HFFc6 (cell line): ENCODE data around the gene SPCS2. TPM values are rescaled to one million over a fixed set of nuclear protein-coding genes. Genes with fewer than 3 reads are reported as not detected.
A peak's percentile ranks its signal among the peaks of the same experiment; 100 is the strongest.

Source experiments
- DNase-seq: peaks from one replicate; pipeline ENCODE4 v3.0.0-alpha.2; 2018
- H3K27ac Mint-ChIP-seq: 2 replicates; pipeline ENCODE4 v1.8.0; 2020; ENCODE audit warnings: mild to moderate bottlenecking, mixed read lengths
- H3K27me3 Mint-ChIP-seq: 2 replicates; pipeline ENCODE4 v1.8.0; 2021; ENCODE audit warnings: mild to moderate bottlenecking, moderate library complexity, mixed read lengths; ENCODE audit not compliant: insufficient read depth
- H3K36me3 Mint-ChIP-seq: 2 replicates; pipeline ENCODE4 v1.8.0; 2021; ENCODE audit warnings: low read depth, mixed read lengths
- H3K4me1 Mint-ChIP-seq: 2 replicates; pipeline ENCODE4 v1.8.0; 2020; ENCODE audit warnings: low read depth, mixed read lengths
- H3K4me3 Mint-ChIP-seq: 2 replicates; pipeline ENCODE4 v1.8.0; 2020; ENCODE audit warnings: mild to moderate bottlenecking, moderate library complexity, mixed read lengths
- H3K9me3 Mint-ChIP-seq: 2 replicates; pipeline ENCODE4 v1.8.0; 2020; ENCODE audit warnings: mild to moderate bottlenecking, mixed read lengths
- CTCF ChIP-seq: fragments of 200-600 bp; sonication (generic); IDR thresholded peaks from 2 replicates; pipeline ENCODE4 v1.5.0; 2021; ENCODE audit warnings: antibody characterized with exemption, mild to moderate bottlenecking
- total RNA-seq, 6 experiments: library from RNA; stranded (reverse); fragmentation: NEBNext Ultra II Directional; extraction: Animal tissue kit (Norgen Biotek cat#: 25700); gene quantifications; 2 replicates in 1 of 6; 3 replicates in 5 of 6; pipeline ENCODE4 v1.2.3, GENCODE V29; 2021

Gene SPCS2
- total RNA-seq, 6 experiments from 2014 or later = 152 to 190 (median 168) TPM

- no peaks in the 10 kb centered on the region for H3K9me3 Mint-ChIP-seq
- no peaks in the 10 kb centered on the region for H3K4me1 Mint-ChIP-seq
- no peak overlapping the region for H3K27ac Mint-ChIP-seq
- DNase-seq = no peak
- TF ChIP-seq CTCF = no peak
- H3K36me3 Mint-ChIP-seq = peaks cover 45% of the 10 kb centered on the region
- no peak overlapping the region for H3K4me3 Mint-ChIP-seq
- no peaks in the 10 kb centered on the region; the same call in 1 of the 2 replicates for H3K27me3 Mint-ChIP-seq
Observed at GRCh38 chr11:74971424-74971823, 22.4 kb downstream of the SPCS2 start.

- Mint-ChIP-seq H3K9me3 (no peaks in the 10 kb centered on the region), H3K4me3 (no peak overlapping the region), H3K27me3 (peaks cover 2% of the 10 kb centered on the region; the same call in 1 of the 2 replicates), H3K4me1 (no peaks in the 10 kb centered on the region), H3K27ac (no peak overlapping the region), H3K36me3 (peaks cover 42% of the 10 kb centered on the region)
- DNase-seq = no peak
- TF ChIP-seq CTCF = no peak
Observed at GRCh38 chr11:74978041-74978440, 29.0 kb downstream of the SPCS2 start.

- Mint-ChIP-seq H3K4me1 (no peaks in the 10 kb centered on the region), H3K36me3 (peaks cover 19% of the 10 kb centered on the region; the same call in 1 of the 2 replicates), H3K27ac (no peak overlapping the region), H3K4me3 (no peak overlapping the region), H3K9me3 (no peaks in the 10 kb centered on the region), H3K27me3 (peaks cover 2% of the 10 kb centered on the region)
- no peak for TF ChIP-seq CTCF
- DNase-seq = no peak
Observed at GRCh38 chr11:74980634-74981033, 31.6 kb downstream of the SPCS2 start.

GRCh38 chr11:74981888-74982287 is 32.8 kb downstream of the SPCS2 start:
- H3K27ac Mint-ChIP-seq = peak overlapping the region; percentile 22; the same call in 1 of the 2 replicates

GRCh38 chr11:74984070-74984469 is 35.0 kb downstream of the SPCS2 start:
- no peaks in the 10 kb centered on the region for H3K9me3 Mint-ChIP-seq
- no peaks in the 10 kb centered on the region; the same call in 1 of the 2 replicates for H3K4me1 Mint-ChIP-seq
- DNase-seq = no peak
- H3K36me3 Mint-ChIP-seq = peaks cover 12% of the 10 kb centered on the region; the same call in 1 of the 2 replicates
- H3K27ac Mint-ChIP-seq = no peak overlapping the region
- TF ChIP-seq CTCF = no peak
- peaks cover 6% of the 10 kb centered on the region for H3K27me3 Mint-ChIP-seq
- H3K4me3 Mint-ChIP-seq = no peak overlapping the region

More at GRCh38 chr11:74981888-74982287, 32.8 kb downstream of the SPCS2 start:
- no peak for TF ChIP-seq CTCF
- no peak for DNase-seq
- Mint-ChIP-seq H3K36me3 (peaks cover 12% of the 10 kb centered on the region; the same call in 1 of the 2 replicates), H3K9me3 (no peaks in the 10 kb centered on the region), H3K4me3 (no peak overlapping the region), H3K4me1 (no peaks in the 10 kb centered on the region), H3K27me3 (peaks cover 2% of the 10 kb centered on the region)

- H3K27ac Mint-ChIP-seq = no peak overlapping the region
- peaks cover 6% of the 10 kb centered on the region for H3K27me3 Mint-ChIP-seq
- TF ChIP-seq CTCF = no peak
- H3K4me3 Mint-ChIP-seq = no peak overlapping the region
- no peak for DNase-seq
- peaks cover 10% of the 10 kb centered on the region; the same call in 1 of the 2 replicates for H3K36me3 Mint-ChIP-seq
- H3K4me1 Mint-ChIP-seq = peaks cover 6% of the 10 kb centered on the region
- H3K9me3 Mint-ChIP-seq = no peaks in the 10 kb centered on the region
Observed at GRCh38 chr11:74984730-74985129, 35.7 kb downstream of the SPCS2 start.
